HG03354 (cell line): Measurements from ENCODE around the gene CSNK1E.

ENCODE experiments used
- ATAC-seq: cut with Tn5 transposase; IDR thresholded peaks from one replicate; pipeline ENCODE4 v1.9.1; 2021; ENCODE audit warnings: mild to moderate bottlenecking; ENCODE audit not compliant: unreplicated experiment, poor library complexity, severe bottlenecking

Gene CSNK1E

GRCh38 chr22:38257650-38258250, 59.5 kb downstream of the CSNK1E start:
- ATAC-seq = no peak

GRCh38 chr22:38257181-38257580, 60.1 kb downstream of the CSNK1E start:
- ATAC-seq = no peak

GRCh38 chr22:38255697-38256096, 61.5 kb downstream of the CSNK1E start:
- ATAC-seq = no peak

- no peak for ATAC-seq
Measured at GRCh38 chr22:38251341-38251692, 65.9 kb downstream of the CSNK1E start.

GRCh38 chr22:38250643-38251340, 66.4 kb downstream of the CSNK1E start:
- ATAC-seq = no peak

- ATAC-seq = no peak
Measured at GRCh38 chr22:38249803-38250642, 67.2 kb downstream of the CSNK1E start.

DNA sequence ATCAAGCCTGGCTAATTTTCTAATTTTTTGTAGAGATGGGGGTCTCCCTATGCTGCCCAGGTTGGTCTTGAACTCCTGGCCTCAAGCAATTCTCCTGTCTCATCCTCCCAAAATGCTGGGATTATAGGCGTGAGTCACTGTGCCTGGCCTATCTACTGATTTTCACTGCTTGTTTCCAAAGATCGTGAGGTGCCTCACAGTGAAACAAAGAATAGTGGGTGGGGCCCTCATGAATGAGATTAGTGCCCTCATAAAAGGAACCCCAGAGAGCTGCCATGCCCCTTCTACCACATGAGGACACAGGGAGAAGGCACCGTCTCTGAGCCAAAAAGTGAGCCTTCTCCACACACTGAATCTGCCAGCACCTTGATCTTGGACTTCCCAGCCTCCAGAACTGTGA, 67.9 kb downstream of the CSNK1E start:
- no peak for ATAC-seq

DNA sequence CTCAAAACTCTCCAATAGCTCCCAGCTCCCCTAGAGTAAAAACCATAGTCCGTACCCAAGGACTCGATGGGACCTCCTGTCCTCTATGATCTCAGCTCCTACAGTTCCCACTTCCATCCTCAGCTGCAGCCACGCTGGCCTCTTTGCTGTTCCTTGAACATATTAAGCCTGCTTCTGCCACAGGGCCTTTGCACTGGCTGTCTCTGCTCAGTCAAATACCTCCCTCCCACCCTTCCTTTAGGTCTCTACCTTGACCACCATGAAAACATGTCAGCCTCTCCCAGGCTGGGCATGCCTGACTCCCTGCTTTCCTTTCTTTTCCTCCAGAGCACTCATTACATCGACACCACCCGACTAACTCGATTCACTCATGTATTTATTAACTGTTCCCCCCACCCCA, 69.0 kb downstream of the CSNK1E start:
- no peak for ATAC-seq

DNA sequence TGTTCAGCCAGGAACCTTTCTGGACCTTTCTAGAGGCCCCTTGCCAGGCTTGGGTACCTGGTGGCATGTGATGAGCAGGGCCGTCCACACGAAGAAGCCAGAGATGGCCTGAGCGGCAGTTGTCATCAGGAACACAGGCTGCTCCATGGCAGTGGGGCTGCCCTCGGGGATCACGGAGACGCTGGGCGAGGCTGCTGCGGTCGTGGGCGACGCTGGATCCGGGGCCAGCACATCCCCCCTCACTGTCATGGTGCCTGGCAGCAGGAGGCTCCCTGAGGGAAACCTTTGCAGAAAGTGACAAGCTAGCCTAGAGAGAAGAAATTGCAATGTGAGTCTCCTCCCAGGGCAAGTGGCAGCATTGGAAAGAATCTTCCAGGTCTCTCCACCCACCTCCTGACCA, 69.5 kb downstream of the CSNK1E start:
- no peak for ATAC-seq

DNA sequence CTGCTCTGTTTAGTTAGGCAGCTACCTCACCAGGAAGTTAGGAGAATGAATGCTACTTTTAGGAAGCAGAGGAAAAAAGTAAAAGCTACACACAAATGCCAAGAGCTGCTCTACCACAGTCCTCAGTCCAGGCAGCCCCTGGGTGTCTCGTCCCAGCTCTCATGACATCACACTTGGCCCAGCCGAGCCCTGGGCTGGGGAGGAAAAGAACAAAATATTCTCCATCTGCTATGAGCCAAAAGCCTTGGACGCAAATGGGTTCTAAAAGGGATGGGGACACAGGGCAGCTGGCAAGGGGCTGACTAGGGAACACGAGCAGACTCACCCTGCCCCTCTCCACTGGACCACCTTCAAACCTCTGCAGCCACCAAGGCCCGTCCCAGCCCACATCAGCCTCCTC, 70.5 kb downstream of the CSNK1E start:
- ATAC-seq = no peak

- ATAC-seq = no peak
Measured at GRCh38 chr22:38246046-38246658, 71.1 kb downstream of the CSNK1E start.

DNA sequence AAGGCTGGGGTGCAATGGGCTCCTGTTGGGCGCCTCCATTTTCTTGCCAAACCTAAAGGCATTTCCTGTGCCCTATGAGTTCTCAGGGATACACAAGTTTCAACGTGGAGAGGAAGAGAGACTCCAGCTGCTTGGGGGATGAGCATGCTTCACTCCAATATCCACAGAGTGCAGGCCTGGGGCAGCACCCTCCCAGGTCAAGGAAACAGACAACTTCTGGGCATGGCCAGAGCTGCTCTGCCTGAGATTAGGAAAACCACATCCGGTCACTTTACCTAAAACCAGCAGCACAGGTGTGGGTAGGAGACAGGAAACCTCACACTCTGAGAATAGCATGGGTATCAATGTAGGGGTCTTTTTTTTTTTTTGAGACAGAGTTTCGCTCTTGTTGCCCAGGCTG, 73.1 kb downstream of the CSNK1E start:
- ATAC-seq = no peak

- no peak for ATAC-seq
Measured at GRCh38 chr22:38243007-38243765, 74.0 kb downstream of the CSNK1E start.

DNA sequence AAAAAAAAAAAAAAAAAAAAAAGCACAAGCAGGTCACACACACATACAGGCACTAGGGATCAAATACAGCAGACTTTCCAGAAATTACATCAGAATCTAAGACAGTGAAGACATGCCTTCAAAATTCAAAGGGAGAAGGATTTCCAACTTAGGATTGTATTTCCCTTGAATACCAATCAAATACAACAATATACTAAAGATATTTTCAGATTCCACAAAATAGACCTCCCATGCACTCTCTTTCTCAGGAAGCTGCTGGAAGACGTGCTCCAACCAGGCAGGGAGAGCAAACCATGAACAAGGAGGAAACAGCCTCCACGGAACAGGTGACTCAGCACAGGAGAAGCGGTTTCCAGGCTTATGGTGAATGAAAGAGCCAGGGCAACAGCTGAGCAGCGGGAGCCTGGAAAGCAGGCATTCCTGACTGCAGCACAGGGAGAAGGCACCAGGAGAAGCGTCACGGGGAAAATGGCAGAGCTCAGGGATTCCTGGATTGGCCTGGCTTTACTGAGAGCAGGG, 76.4 kb downstream of the CSNK1E start:
- no peak for ATAC-seq
